H1 (cell line): Measurements from ENCODE around the gene P4HB. TPM values are rescaled to one million over a fixed set of nuclear protein-coding genes. Genes with fewer than 3 reads are reported as not detected.
A peak's percentile ranks its signal among the peaks of the same experiment; 100 is the strongest.

Experiments
- CTCF ChIA-PET: fragments of 300-600 bp; sonication (Branson Sonifier 250); formaldehyde crosslinking; loops from one replicate; lab custom pipeline; 2021; ENCODE audit not compliant: partially characterized antibody; lab: Charles Lee
- POLR2A ChIA-PET: fragments of 300-600 bp; sonication (Branson Sonifier 250); formaldehyde crosslinking; loops from one replicate; lab custom pipeline; 2021; ENCODE audit warnings: inconsistent platforms; ENCODE audit not compliant: partially characterized antibody; lab: Charles Lee
- DNase-seq, 2 experiments: peaks; one replicate each; pipeline versions ENCODE4 v3.0.0 to v3.0.0-alpha.2; 2010 to 2022; ENCODE audit warnings: low spot score in 2 of 2, low read depth in 1 of 2, mixed read lengths in 1 of 2
- FAIRE-seq: peaks from 2 replicates; lab custom pipeline; 2011; peaks lifted over from hg19 to GRCh38; lab: Jason Lieb, UNC
- H2AFZ ChIP-seq: 2 replicates; pipeline ENCODE4 v1.8.1; 2012; ENCODE audit warnings: low read length, inconsistent platforms
- H2AK5ac ChIP-seq: 2 replicates; pipeline ENCODE4 v1.6.1; 2013; ENCODE audit warnings: low read depth, low read length
- H2BK120ac ChIP-seq: replicated peaks from 2 replicates; pipeline ENCODE3; 2013; ENCODE audit warnings: low read depth, low read length, inconsistent platforms
- H2BK12ac ChIP-seq: 2 replicates; pipeline ENCODE4 v1.6.1; 2013; ENCODE audit warnings: low read depth, low read length
- H2BK15ac ChIP-seq: 2 replicates; pipeline ENCODE4 v1.6.1; 2013; ENCODE audit warnings: low read length
- H2BK20ac ChIP-seq: 2 replicates; pipeline ENCODE4 v1.6.1; 2013; ENCODE audit warnings: low read length
- H2BK5ac ChIP-seq: 2 replicates; pipeline ENCODE4 v1.6.1; 2013; ENCODE audit warnings: low read depth, low read length
- H3K14ac ChIP-seq: 2 replicates; pipeline ENCODE4 v1.6.1; 2013; ENCODE audit warnings: inconsistent platforms; ENCODE audit not compliant: insufficient read length
- H3K18ac ChIP-seq: 2 replicates; pipeline ENCODE4 v1.6.1; 2013; ENCODE audit warnings: low read length; ENCODE audit errors: extremely low read depth
- H3K23ac ChIP-seq: 2 replicates; pipeline ENCODE4 v1.6.1; 2013; ENCODE audit warnings: inconsistent platforms; ENCODE audit not compliant: insufficient read length
- H3K23me2 ChIP-seq: 2 replicates; pipeline ENCODE4 v1.6.1; 2013; ENCODE audit warnings: low read depth, low read length
- H3K27ac ChIP-seq: 2 replicates; pipeline ENCODE4 v1.6.1; 2011; ENCODE audit warnings: low read depth, low read length, inconsistent platforms
- H3K27me3 ChIP-seq, 4 experiments: replicated peaks in 1 of 4; 1 replicate in 1 of 4; 2 replicates in 3 of 4; pipeline versions ENCODE4 v1.6.1 to v1.8.1; 2011 to 2013; ENCODE audit warnings: low read length in 3 of 4, mild to moderate bottlenecking in 3 of 4, inconsistent platforms in 2 of 4, mixed read lengths in 2 of 4, moderate library complexity in 1 of 4; ENCODE audit not compliant: control insufficient read depth in 3 of 4, insufficient read depth in 3 of 4; ENCODE audit errors: extremely low read depth in 1 of 4
- H3K36me3 ChIP-seq, 4 experiments: 2 replicates each; pipeline versions ENCODE4 v1.6.1 to v1.8.1; 2011 to 2013; ENCODE audit warnings: mild to moderate bottlenecking in 4 of 4, low read length in 3 of 4, moderate library complexity in 2 of 4, control low read depth in 1 of 4, inconsistent platforms in 1 of 4; ENCODE audit not compliant: insufficient read depth in 4 of 4, control insufficient read depth in 2 of 4
- H3K4ac ChIP-seq: replicated peaks from 2 replicates; pipeline ENCODE3; 2013; ENCODE audit warnings: low read length, low read depth, mixed read lengths, inconsistent platforms; ENCODE audit not compliant: insufficient read length
- H3K4me1 ChIP-seq, 4 experiments: replicated peaks in 1 of 4; 1 replicate in 1 of 4; 2 replicates in 3 of 4; pipeline versions ENCODE4 v1.6.1 to v1.8.1; 2011 to 2013; ENCODE audit warnings: low read length in 3 of 4, inconsistent platforms in 2 of 4, mixed read lengths in 1 of 4; ENCODE audit not compliant: insufficient read depth in 4 of 4, control insufficient read depth in 3 of 4
- H3K4me2 ChIP-seq, 2 experiments: 2 replicates each; pipeline versions ENCODE4 v1.6.1 to v1.8.1; 2011 to 2013; ENCODE audit warnings: low read depth in 2 of 2, low read length in 2 of 2, control low read depth in 1 of 2, inconsistent platforms in 1 of 2, mild to moderate bottlenecking in 1 of 2; ENCODE audit not compliant: insufficient read depth in 1 of 2
- H3K4me3 ChIP-seq, 4 experiments: fragments of 200-600, 300-600 bp in 1 of 4; sonication (generic), shearing (Covaris generic), sonication (Bioruptor Twin) in 1 of 4; 2 replicates each; pipeline versions ENCODE4 v1.5.1 to v1.8.1; 2011 to 2016; ENCODE audit warnings: low read length in 4 of 4, low read depth in 3 of 4, control low read depth in 2 of 4, inconsistent platforms in 2 of 4, mild to moderate bottlenecking in 2 of 4, mixed read lengths in 1 of 4, moderate library complexity in 1 of 4; ENCODE audit not compliant: insufficient read depth in 2 of 4; ENCODE audit errors: extremely low read depth in 1 of 4
- H3K56ac ChIP-seq: replicated peaks from 2 replicates; pipeline ENCODE3; 2013; ENCODE audit warnings: low read depth, mild to moderate bottlenecking, mixed read lengths, low read length, inconsistent platforms; ENCODE audit not compliant: insufficient read length
- H3K79me1 ChIP-seq: 2 replicates; pipeline ENCODE4 v1.6.1; 2013; ENCODE audit warnings: low read depth, low read length, control low read depth
- H3K79me2 ChIP-seq, 2 experiments: 2 replicates each; pipeline versions ENCODE4 v1.6.1 to v1.8.1; 2012 to 2013; ENCODE audit warnings: low read length in 2 of 2, mild to moderate bottlenecking in 2 of 2, inconsistent platforms in 1 of 2; ENCODE audit not compliant: insufficient read depth in 2 of 2, control insufficient read depth in 1 of 2
- H3K9ac ChIP-seq, 4 experiments: replicated peaks in 1 of 4; 1 replicate in 1 of 4; 2 replicates in 3 of 4; pipeline versions ENCODE4 v1.6.1 to v1.8.1; 2011 to 2013; ENCODE audit warnings: low read depth in 3 of 4, low read length in 3 of 4, control low read depth in 2 of 4, mild to moderate bottlenecking in 2 of 4, moderate library complexity in 2 of 4, inconsistent platforms in 1 of 4; ENCODE audit errors: extremely low read depth in 1 of 4
- H3K9me3 ChIP-seq, 2 experiments: 2 replicates each; pipeline versions ENCODE4 v1.6.1 to v1.8.1; 2012 to 2013; ENCODE audit warnings: mild to moderate bottlenecking in 2 of 2, moderate library complexity in 2 of 2, control low read depth in 1 of 2, inconsistent platforms in 1 of 2, low read depth in 1 of 2, low read length in 1 of 2, mixed read lengths in 1 of 2; ENCODE audit not compliant: insufficient read depth in 2 of 2
- H4K20me1 ChIP-seq, 2 experiments: replicated peaks in 1 of 2; 2 replicates each; pipeline versions ENCODE3 to v1.8.1; 2011 to 2013; ENCODE audit warnings: inconsistent platforms in 2 of 2, low read length in 2 of 2, mild to moderate bottlenecking in 1 of 2; ENCODE audit not compliant: insufficient read depth in 2 of 2, control insufficient read depth in 1 of 2
- H4K5ac ChIP-seq: 2 replicates; pipeline ENCODE4 v1.6.1; 2013; ENCODE audit warnings: low read length, low read depth, mixed read lengths, inconsistent platforms; ENCODE audit not compliant: insufficient read length
- H4K8ac ChIP-seq: 2 replicates; pipeline ENCODE4 v1.8.0; 2013; ENCODE audit warnings: mild to moderate bottlenecking, moderate library complexity, low read length, inconsistent platforms; ENCODE audit not compliant: insufficient read depth; ENCODE audit errors: extremely low read depth
- H4K91ac ChIP-seq: replicated peaks from 2 replicates; pipeline ENCODE3; 2013; ENCODE audit warnings: low read length, mixed read lengths, inconsistent platforms; ENCODE audit not compliant: insufficient read length
- ATF3 ChIP-seq: IDR thresholded peaks from 2 replicates; pipeline ENCODE4 v1.6.1; 2011; ENCODE audit warnings: low read depth, mild to moderate bottlenecking, low read length; ENCODE audit not compliant: insufficient read depth
- BCL11A ChIP-seq, 2 experiments: IDR thresholded peaks; one replicate each; pipeline ENCODE4 v1.6.1; 2011; ENCODE audit warnings: low read depth in 2 of 2, low read length in 2 of 2, mild to moderate bottlenecking in 2 of 2
- KDM4A ChIP-seq: IDR thresholded peaks from one replicate; pipeline ENCODE4 v1.7.1; 2012; ENCODE audit warnings: low read depth, mild to moderate bottlenecking, moderate library complexity, low read length, inconsistent platforms; ENCODE audit not compliant: severe bottlenecking
- POLR2A ChIP-seq, 2 experiments: IDR thresholded peaks; 1 replicate in 1 of 2; 2 replicates in 1 of 2; pipeline ENCODE4 v1.6.1; 2011; ENCODE audit warnings: low read depth in 2 of 2, low read length in 2 of 2, mild to moderate bottlenecking in 2 of 2; ENCODE audit errors: control extremely low read depth in 1 of 2
- POLR2AphosphoS5 ChIP-seq: IDR thresholded peaks from 2 replicates; pipeline ENCODE4 v1.6.1; 2011; ENCODE audit warnings: low read depth, low read length
- SIN3A ChIP-seq, 2 experiments: IDR thresholded peaks in 1 of 2; conservative IDR thresholded peaks in 1 of 2; 2 replicates each; pipeline ENCODE4 v1.6.1; 2011 to 2012; ENCODE audit warnings: low read length in 2 of 2, improper control_type of control experiment in 1 of 2, low read depth in 1 of 2, mild to moderate bottlenecking in 1 of 2
- TAF7 ChIP-seq: optimal IDR thresholded peaks from 2 replicates; pipeline ENCODE3; 2011; ENCODE audit warnings: low read depth, mild to moderate bottlenecking, inconsistent platforms, low read length, moderate library complexity, borderline replicate concordance
- USF2 ChIP-seq: IDR thresholded peaks from 2 replicates; pipeline ENCODE4 v1.6.1; 2011; ENCODE audit warnings: low read length, improper control_type of control experiment
- WGBS, 2 experiments: shearing (Covaris generic) in 1 of 2; methylation state at CpG; one replicate each; pipeline versions ENCODE4 v1.1.6 to v1.1.7; 2013 to 2015; ENCODE audit warnings: low lambda C conversion rate in 2 of 2, mixed read lengths in 2 of 2, inconsistent platforms in 1 of 2, low coverage in 1 of 2, missing lambda C conversion rate in 1 of 2; ENCODE audit not compliant: insufficient replicate concordance in 2 of 2, insufficient coverage in 1 of 2, insufficient read length in 1 of 2; ENCODE audit errors: extremely low coverage in 1 of 2, missing lambda C conversion rate in 1 of 2; 5-methylcytosine and 5-hydroxymethylcytosine counted together
- polyA plus RNA-seq, 7 experiments: library from polyadenylated mRNA; depleted of rRNA in 3 of 7; stranded (reverse) in 5 of 7; unstranded in 2 of 7; fragments of >200 nt in 5 of 7; fragments of 200-250 nt in 2 of 7; gene quantifications; 1 replicate in 5 of 7; 2 replicates in 1 of 7; 4 replicates in 1 of 7; pipeline versions ENCODE4 v1.2.1 to v1.2.3, GENCODE V29; 2011 to 2013; ENCODE audit warnings: missing spikeins in 2 of 7, mixed read lengths in 2 of 7
- total RNA-seq: library from RNA; stranded (reverse); fragmentation: NEBNext Ultra II Directional; extraction: Animal tissue kit (Norgen Biotek cat#: 25700); gene quantifications from 2 replicates; pipeline ENCODE4 v1.2.1, GENCODE V29; 2021

Gene P4HB
- total and polyA plus RNA-seq, 2 of the 8 experiments (the other 6 are each of a cell fraction or from before 2014, with no cell fraction given) = 41.4 to 379 TPM

GRCh38 chr17:81833160-81833920, 27.0 kb downstream of the P4HB start, which contains the start of gene MCRIP1:
MCRIP1 (minus strand) TSS chr17:81833291; CDS start chr17:81824506, 8,785 bp downstream.
- 0 out of 7 replicates have a peak, but pooled peaks cover 0 to 2% (median 0%) of the 10 kb centered on the region in 4 experiments for H3K27me3 ChIP-seq
- peak within 1 kb of the TSS; percentile 94 to 95 for H3K4me2 ChIP-seq
- H2AK5ac ChIP-seq = peak within 1 kb of the TSS; percentile 75
- H3K4me3 ChIP-seq = peak within 1 kb of the TSS; percentile 81 to 97 (median 85)
- H2BK120ac ChIP-seq = peak within 1 kb of the TSS; percentile 33
- peaks cover 0 to 15% of the 10 kb centered on the region in 2 experiments; a peak in 1 of 4 replicates for H3K79me2 ChIP-seq
- H3K27ac ChIP-seq = peak within 1 kb of the TSS; percentile 83
- no peak within 1 kb of the TSS; the same call in 1 of the 2 replicates for H2AFZ ChIP-seq
- H2BK12ac ChIP-seq = peak within 1 kb of the TSS; percentile 75; the same call in 1 of the 2 replicates
- peak; percentile 60 to 95 for DNase-seq
- no peak within 1 kb of the TSS for H3K23ac ChIP-seq
- H3K79me1 ChIP-seq = peaks cover 13% of the 10 kb centered on the region
- H3K4me1 ChIP-seq = peaks cover 0 to 15% (median 8%) of the 10 kb centered on the region in 4 experiments; a peak in 4 of 7 replicates
- H2BK5ac ChIP-seq = peak within 1 kb of the TSS; percentile 86
- peak within 1 kb of the TSS; percentile 93 for H4K5ac ChIP-seq
- peaks cover 0 to 16% of the 10 kb centered on the region in 2 experiments for H4K20me1 ChIP-seq
- 1% methylated on average over 28 of the region's 76 CpGs; no CpG with 5 or more reads in 1 of the 2 experiments for WGBS, 2 experiments
- ChIA-PET CTCF (interaction anchor here (0.7 to 2.5 kb wide), 6 partner anchors 11 to 100 kb away, joined by 3 to 10 read pairs (median 4); no protein-coding TSS in a partner anchor), POLR2A (interaction anchor here (0.8 to 5.0 kb wide), 23 partner anchors 9 to 167 kb away, joined by 3 to 37 read pairs (median 5); partner anchors contain the start of genes ARHGDIA, CCDC137, MRPL12 and OXLD1)
- no peak within 1 kb of the TSS for H2BK20ac ChIP-seq
- H3K9me3 ChIP-seq = no peaks in the 10 kb centered on the region
- peaks cover 8% of the 10 kb centered on the region for H3K23me2 ChIP-seq
- H3K36me3 ChIP-seq = no peaks in the 10 kb centered on the region; a peak in 1 of 8 replicates
- peak within 1 kb of the TSS; percentile 96 for H3K56ac ChIP-seq
- peak within 1 kb of the TSS; percentile 80 to 93 (median 86) for H3K9ac ChIP-seq
- H3K4ac ChIP-seq = peak within 1 kb of the TSS; percentile 90
- peak within 1 kb of the TSS; percentile 54 for H3K14ac ChIP-seq
- peak within 1 kb of the TSS; percentile 91 for H4K91ac ChIP-seq
- FAIRE-seq = no peak
- H2BK15ac ChIP-seq = peak within 1 kb of the TSS; percentile 88; the same call in 1 of the 2 replicates
- H3K18ac ChIP-seq = peak within 1 kb of the TSS; percentile 83
- peak within 1 kb of the TSS; percentile 98 for H4K8ac ChIP-seq
- TF ChIP-seq ATF3 (peak; percentile 85), POLR2A (IDR thresholded peaks at IDR 0.05; ENCODE audit: control extremely low read depth in 1 of 2, low read depth in 2 of 2, low read length in 2 of 2) (peak in 1 of 2 experiments; percentile 87; a peak in 1 of 3 replicates), SIN3A (conservative IDR thresholded peaks at IDR 0.05 in 1 of 2, IDR thresholded peaks at IDR 0.05 in 1 of 2; ENCODE audit: low read depth in 1 of 2, low read length in 2 of 2) (0 out of 4 replicates have a peak, but pooled peaks of 1 of the 2 experiments have one; percentile 23), BCL11A (IDR thresholded peaks at IDR 0.05; ENCODE audit: low read depth in 2 of 2, low read length in 2 of 2) (no peak), USF2 (peak; percentile 90), POLR2AphosphoS5 (peak; percentile 30; the same call in 1 of the 2 replicates), TAF7 (peak; percentile 74), KDM4A (peak; percentile 8)
